ENCODE data around the gene TNFSF13B. TPM values are rescaled to one million over a fixed set of nuclear protein-coding genes. Genes with fewer than 3 reads are reported as not detected.

Gene TNFSF13B
- total RNA-seq, 5 donors from 2014 or later (not counting 1 experiment from before 2014, with no cell fraction given): 1.8 to 18.3 (median 4.2) TPM

DNA sequence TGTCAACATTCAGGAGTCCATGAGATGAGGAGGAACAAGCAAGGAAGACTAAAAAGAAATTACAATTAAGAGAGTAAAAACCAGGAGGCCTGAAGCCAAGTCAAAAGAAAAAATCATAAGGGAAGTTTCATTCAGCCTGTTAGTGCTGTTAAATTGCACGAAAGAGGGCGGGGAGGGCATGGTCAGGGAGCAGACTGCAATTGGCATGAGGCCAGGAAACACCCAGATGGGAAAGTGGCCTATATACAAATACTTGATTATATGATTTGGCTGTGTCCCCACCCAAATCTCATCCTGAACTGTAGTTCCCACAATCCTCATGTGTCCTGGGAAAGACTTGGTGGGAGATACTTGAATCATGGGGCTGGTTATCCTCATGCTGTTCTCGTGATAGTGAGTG is 43.9 kb downstream of the TNFSF13B start:
- CTCF ChIA-PET: interaction anchor here in 1 of 2 donors (0.7 kb wide), 1 partner anchor 11 kb away, joined by 3 read pairs; no protein-coding TSS in a partner anchor
- peak overlapping the region; percentile 7 to 21 for H3K27ac Mint-ChIP-seq
- POLR2A ChIA-PET: no interaction called here

DNA sequence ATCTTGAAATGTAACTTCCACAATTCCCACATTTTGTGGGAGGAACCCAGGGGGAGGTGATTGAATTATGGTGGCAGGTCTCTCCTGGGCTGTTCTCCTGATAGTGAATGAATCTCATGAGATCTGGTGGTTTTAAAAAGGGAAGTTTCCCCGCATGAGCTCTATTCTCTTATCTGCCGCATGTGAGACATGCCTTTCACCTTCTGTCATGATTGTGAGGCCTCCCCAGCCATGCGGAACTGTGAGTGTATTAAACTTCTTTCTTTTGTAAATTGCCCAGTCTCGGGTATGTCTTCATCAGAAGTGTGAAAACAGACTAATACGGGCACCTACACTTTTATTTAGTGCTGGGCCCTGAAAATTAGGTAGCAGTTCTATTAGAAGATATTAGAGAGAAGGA is 45.8 kb downstream of the TNFSF13B start:
- Mint-ChIP-seq H3K4me1 (peaks cover 0 to 8% (median 3%) of the 10 kb centered on the region in 3 donors), H3K4me3 (no peak overlapping the region), H3K9me3 (peaks cover 0 to 5% (median 0%) of the 10 kb centered on the region in 3 donors), H3K27me3 (peaks cover 0 to 5% of the 10 kb centered on the region in 2 donors), H3K36me3 (no peaks in the 10 kb centered on the region), H3K27ac (no peak overlapping the region)
- ATAC-seq (replicated peaks in 1 of 4) (no peak), DNase-seq (no peak)
- no peak overlapping the region for H3K4me3 ChIP-seq (ENCODE audit: control insufficient read depth in 1 of 2, extremely low read depth in 1 of 2, low read length in 1 of 2)
- H3K4me1 ChIP-seq (ENCODE audit: control insufficient read depth in 1 of 2, extremely low read depth in 1 of 2, insufficient read depth in 2 of 2, low read length in 2 of 2): no peaks in the 10 kb centered on the region
- H3K36me3 ChIP-seq (ENCODE audit: control insufficient read depth in 2 of 2, extremely low read depth in 1 of 2, insufficient read depth in 1 of 2, low read length in 1 of 2): no peaks in the 10 kb centered on the region
- CTCF ChIA-PET: no interaction called here
- H3K27me3 ChIP-seq (replicated peaks in 1 of 2; ENCODE audit: control insufficient read depth in 2 of 2, extremely low read depth in 1 of 2, insufficient read depth in 2 of 2, low read length in 1 of 2): no peaks in the 10 kb centered on the region
- 100% methylated on average over 1 of the region's 5 CpGs for WGBS (ENCODE audit: insufficient coverage)
- H3K9me3 ChIP-seq: no peaks in the 10 kb centered on the region
- no peak overlapping the region for H3K27ac ChIP-seq (ENCODE audit: low read length)
- POLR2A ChIA-PET: no interaction called here

More for the DNA sequence above, 43.9 kb downstream of the TNFSF13B start:
- Mint-ChIP-seq H3K4me3 (no peak overlapping the region), H3K9me3 (peaks cover 4 to 10% (median 9%) of the 10 kb centered on the region in 3 donors), H3K4me1 (peaks cover 0 to 8% (median 3%) of the 10 kb centered on the region in 3 donors), H3K27me3 (peaks cover 0 to 5% of the 10 kb centered on the region in 2 donors), H3K36me3 (peaks cover 6% of the 10 kb centered on the region)
- H3K4me1 ChIP-seq (ENCODE audit: control insufficient read depth in 1 of 2, extremely low read depth in 1 of 2, insufficient read depth in 2 of 2, low read length in 2 of 2): no peaks in the 10 kb centered on the region
- no peak overlapping the region for H3K4me3 ChIP-seq (ENCODE audit: control insufficient read depth in 1 of 2, extremely low read depth in 1 of 2, low read length in 1 of 2)
- no peak for ATAC-seq (replicated peaks in 1 of 4)
- DNase-seq: no peak
- H3K27ac ChIP-seq (ENCODE audit: low read length): no peak overlapping the region
- H3K9me3 ChIP-seq: peaks cover 2% of the 10 kb centered on the region
- WGBS (ENCODE audit: insufficient coverage): no CpG with 5 or more reads among the region's 3 CpGs
- H3K36me3 ChIP-seq (ENCODE audit: control insufficient read depth in 2 of 2, extremely low read depth in 1 of 2, insufficient read depth in 1 of 2, low read length in 1 of 2): no peaks in the 10 kb centered on the region
- no peaks in the 10 kb centered on the region for H3K27me3 ChIP-seq (replicated peaks in 1 of 2; ENCODE audit: control insufficient read depth in 2 of 2, extremely low read depth in 1 of 2, insufficient read depth in 2 of 2, low read length in 1 of 2)

DNA sequence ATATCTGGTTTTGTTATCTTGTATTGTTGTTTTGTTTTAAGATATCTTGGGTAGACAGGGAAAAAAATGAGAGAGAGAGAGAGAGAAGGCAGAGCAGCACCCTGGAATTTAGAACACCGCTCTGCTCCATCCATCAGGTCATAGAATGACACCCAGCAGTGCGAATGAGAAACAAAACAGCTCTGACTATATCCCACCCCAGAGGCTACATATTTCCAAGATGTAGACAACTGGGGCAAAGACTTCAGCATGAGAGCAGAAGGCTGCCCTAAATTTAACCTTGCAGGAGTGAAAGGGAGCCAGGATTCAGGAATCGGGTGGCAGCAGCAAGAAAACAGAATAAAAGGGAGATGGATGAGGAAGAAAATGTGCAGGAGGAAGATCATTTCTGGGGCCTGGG is 46.5 kb downstream of the TNFSF13B start:
- DNase-seq (no peak), ATAC-seq (replicated peaks in 1 of 4) (no peak)
- H3K4me1 Mint-ChIP-seq: peaks cover 0 to 8% (median 3%) of the 10 kb centered on the region in 3 donors
- peaks cover 0 to 5% of the 10 kb centered on the region in 2 donors for H3K27me3 Mint-ChIP-seq
- no peak overlapping the region for H3K4me3 ChIP-seq (ENCODE audit: control insufficient read depth in 1 of 2, extremely low read depth in 1 of 2, low read length in 1 of 2)
- no peak overlapping the region for H3K4me3 Mint-ChIP-seq
- 100% methylated on average over 2 of the region's 3 CpGs for whole genome bisulfite sequencing (ENCODE audit: insufficient coverage)
- no peak overlapping the region for H3K27ac ChIP-seq (ENCODE audit: low read length)
- no peaks in the 10 kb centered on the region for H3K4me1 ChIP-seq (ENCODE audit: control insufficient read depth in 1 of 2, extremely low read depth in 1 of 2, insufficient read depth in 2 of 2, low read length in 2 of 2)
- CTCF ChIA-PET: no interaction called here
- peaks cover 0 to 5% (median 0%) of the 10 kb centered on the region in 3 donors for H3K9me3 Mint-ChIP-seq
- H3K27ac Mint-ChIP-seq: peak overlapping the region; percentile 1 to 4
- H3K36me3 Mint-ChIP-seq: no peaks in the 10 kb centered on the region
- POLR2A ChIA-PET: no interaction called here
- H3K27me3 ChIP-seq (replicated peaks in 1 of 2; ENCODE audit: control insufficient read depth in 2 of 2, extremely low read depth in 1 of 2, insufficient read depth in 2 of 2, low read length in 1 of 2): no peaks in the 10 kb centered on the region
- no peaks in the 10 kb centered on the region for H3K36me3 ChIP-seq (ENCODE audit: control insufficient read depth in 2 of 2, extremely low read depth in 1 of 2, insufficient read depth in 1 of 2, low read length in 1 of 2)
- H3K9me3 ChIP-seq: no peaks in the 10 kb centered on the region

DNA sequence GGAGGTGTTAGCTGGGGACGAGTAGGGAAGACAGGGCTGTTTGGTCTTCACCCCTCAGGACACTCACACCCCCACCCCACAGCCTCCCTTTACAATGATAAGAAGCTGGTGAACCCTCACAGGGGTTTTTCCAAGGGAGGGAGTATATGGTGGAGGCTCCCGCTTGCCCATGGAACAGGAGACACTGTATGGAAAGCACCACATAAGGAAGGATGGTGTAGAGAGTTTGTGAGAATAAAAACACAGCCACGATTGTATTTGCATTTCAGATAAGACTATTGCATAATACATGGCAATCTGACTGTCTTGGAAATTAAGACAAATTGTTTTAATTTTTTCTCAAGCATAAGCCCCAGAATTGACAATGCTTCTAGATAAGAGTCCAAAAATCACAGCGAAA is 46.9 kb downstream of the TNFSF13B start:
- Mint-ChIP-seq H3K27ac (no peak overlapping the region), H3K36me3 (no peaks in the 10 kb centered on the region), H3K4me3 (no peak overlapping the region), H3K4me1 (peaks cover 0 to 8% (median 3%) of the 10 kb centered on the region in 3 donors), H3K9me3 (peaks cover 0 to 5% (median 0%) of the 10 kb centered on the region in 3 donors), H3K27me3 (peaks cover 0 to 5% of the 10 kb centered on the region in 2 donors)
- no peaks in the 10 kb centered on the region for H3K36me3 ChIP-seq (ENCODE audit: control insufficient read depth in 2 of 2, extremely low read depth in 1 of 2, insufficient read depth in 1 of 2, low read length in 1 of 2)
- CTCF ChIA-PET: no interaction called here
- H3K4me3 ChIP-seq (ENCODE audit: control insufficient read depth in 1 of 2, extremely low read depth in 1 of 2, low read length in 1 of 2): no peak overlapping the region
- POLR2A ChIA-PET: no interaction called here
- H3K27me3 ChIP-seq (replicated peaks in 1 of 2; ENCODE audit: control insufficient read depth in 2 of 2, extremely low read depth in 1 of 2, insufficient read depth in 2 of 2, low read length in 1 of 2): no peaks in the 10 kb centered on the region
- WGBS (ENCODE audit: insufficient coverage): no CpG with 5 or more reads among the region's 4 CpGs
- no peak for DNase-seq
- no peaks in the 10 kb centered on the region for H3K9me3 ChIP-seq
- H3K27ac ChIP-seq (ENCODE audit: low read length): no peak overlapping the region
- no peaks in the 10 kb centered on the region for H3K4me1 ChIP-seq (ENCODE audit: control insufficient read depth in 1 of 2, extremely low read depth in 1 of 2, insufficient read depth in 2 of 2, low read length in 2 of 2)
- ATAC-seq (replicated peaks in 1 of 4): no peak

DNA sequence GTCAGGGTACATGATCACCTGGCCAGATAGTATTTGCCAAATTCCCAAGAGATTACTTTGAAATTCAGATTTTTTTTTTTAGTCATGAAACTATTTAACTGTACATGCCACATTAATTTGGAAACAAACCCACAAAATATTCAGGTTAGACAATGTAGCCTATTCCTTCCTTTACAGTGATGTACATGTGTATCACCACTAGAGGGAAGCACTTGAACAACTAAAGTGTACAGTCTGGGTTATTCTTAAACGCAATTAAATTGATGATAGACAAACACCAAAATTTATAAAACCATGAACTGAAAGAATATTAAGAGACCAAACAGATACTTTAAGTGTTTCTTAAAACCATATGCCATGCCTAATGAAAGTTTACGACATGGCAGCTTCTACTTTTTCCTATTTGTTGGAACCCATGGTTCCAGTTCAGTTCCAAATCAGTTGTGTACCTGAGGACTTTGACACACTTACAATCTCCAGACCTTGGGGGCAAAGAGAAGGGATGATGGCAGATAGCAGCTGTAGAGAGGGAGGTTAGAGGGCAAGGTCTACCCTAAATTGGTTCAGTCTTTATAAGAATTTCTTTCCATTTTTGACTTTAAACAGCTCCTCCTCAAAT is 52.8 kb downstream of the TNFSF13B start:
- H3K9me3 ChIP-seq: no peaks in the 10 kb centered on the region
- Mint-ChIP-seq H3K36me3 (no peaks in the 10 kb centered on the region), H3K9me3 (no peaks in the 10 kb centered on the region), H3K4me3 (no peak overlapping the region), H3K4me1 (peaks cover 17 to 26% (median 23%) of the 10 kb centered on the region in 3 donors), H3K27ac (no peak overlapping the region), H3K27me3 (no peaks in the 10 kb centered on the region)
- ChIA-PET POLR2A (interaction anchor here in 1 of 2 donors (0.6 kb wide), 1 partner anchor 121 kb away, joined by 4 read pairs; no protein-coding TSS in a partner anchor), CTCF (interaction anchor here (0.8 to 3.0 kb wide), 4 partner anchors 186 to 573 kb away, joined by 3 to 27 read pairs (median 5); no protein-coding TSS in a partner anchor)
- H3K4me3 ChIP-seq (ENCODE audit: control insufficient read depth in 1 of 2, extremely low read depth in 1 of 2, low read length in 1 of 2): no peak overlapping the region
- H3K36me3 ChIP-seq (ENCODE audit: control insufficient read depth in 2 of 2, extremely low read depth in 1 of 2, insufficient read depth in 1 of 2, low read length in 1 of 2): no peaks in the 10 kb centered on the region
- WGBS (ENCODE audit: insufficient coverage): 83% methylated on average over 1 of the region's 2 CpGs
- ATAC-seq (replicated peaks in 1 of 4): peak; percentile 71 to 85 (median 80)
- peaks cover 0 to 7% of the 10 kb centered on the region in 2 experiments for H3K4me1 ChIP-seq (ENCODE audit: control insufficient read depth in 1 of 2, extremely low read depth in 1 of 2, insufficient read depth in 2 of 2, low read length in 2 of 2)
- H3K27me3 ChIP-seq (replicated peaks in 1 of 2; ENCODE audit: control insufficient read depth in 2 of 2, extremely low read depth in 1 of 2, insufficient read depth in 2 of 2, low read length in 1 of 2): no peaks in the 10 kb centered on the region
- peak in 1 of 35 experiments; percentile 63 for DNase-seq
- H3K27ac ChIP-seq (ENCODE audit: low read length): no peak overlapping the region

DNA sequence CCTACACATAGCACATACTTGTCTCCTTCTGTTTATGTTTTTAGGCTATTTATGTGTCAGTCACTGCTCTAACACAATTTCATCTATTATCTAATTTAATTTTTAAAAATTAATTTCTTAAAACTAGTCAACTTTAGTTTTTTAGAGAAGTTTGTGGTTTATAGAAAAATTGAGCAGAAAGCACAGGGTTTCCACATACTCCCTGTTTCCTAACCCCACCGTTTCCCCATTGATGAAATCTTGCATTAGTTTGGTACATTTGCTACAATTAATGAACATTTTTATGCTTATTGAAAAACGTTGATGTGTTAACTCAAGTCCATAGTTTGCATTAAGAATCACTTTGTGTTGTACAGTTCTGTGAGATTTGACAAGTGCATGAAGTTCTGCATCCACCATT is 53.5 kb downstream of the TNFSF13B start:
- Histone ChIP-seq H3K27ac (ENCODE audit: low read length) (no peak overlapping the region), H3K4me1 (ENCODE audit: control insufficient read depth in 1 of 2, extremely low read depth in 1 of 2, insufficient read depth in 2 of 2, low read length in 2 of 2) (peaks cover 0 to 7% of the 10 kb centered on the region in 2 experiments), H3K27me3 (replicated peaks in 1 of 2; ENCODE audit: control insufficient read depth in 2 of 2, extremely low read depth in 1 of 2, insufficient read depth in 2 of 2, low read length in 1 of 2) (peaks cover 0 to under 1% of the 10 kb centered on the region in 2 experiments), H3K9me3 (no peaks in the 10 kb centered on the region), H3K36me3 (ENCODE audit: control insufficient read depth in 2 of 2, extremely low read depth in 1 of 2, insufficient read depth in 1 of 2, low read length in 1 of 2) (no peaks in the 10 kb centered on the region), H3K4me3 (ENCODE audit: control insufficient read depth in 1 of 2, extremely low read depth in 1 of 2, low read length in 1 of 2) (no peak overlapping the region)
- Mint-ChIP-seq H3K4me3 (no peak overlapping the region), H3K27ac (no peak overlapping the region), H3K36me3 (no peaks in the 10 kb centered on the region), H3K27me3 (no peaks in the 10 kb centered on the region), H3K4me1 (peaks cover 17 to 26% (median 23%) of the 10 kb centered on the region in 3 donors), H3K9me3 (no peaks in the 10 kb centered on the region)
- ATAC-seq (replicated peaks in 1 of 4) (no peak), DNase-seq (no peak)
- WGBS (ENCODE audit: insufficient coverage): no CpG with 5 or more reads among the region's 2 CpGs
- POLR2A ChIA-PET: no interaction called here
- CTCF ChIA-PET: interaction anchor here (0.8 to 3.0 kb wide), 5 partner anchors 19 to 572 kb away, joined by 3 to 27 read pairs (median 4); no protein-coding TSS in a partner anchor
